Bronchial epithelial cell (primary cell): ENCODE measurements around the gene SPATA31A6. TPM values are rescaled to one million over a fixed set of nuclear protein-coding genes. Genes with fewer than 3 reads are reported as not detected.
"Not testable (repeated sequence)": the region's sequence is repeated elsewhere in the genome, so short reads cannot be mapped to it uniquely, and the experiment has no call there.

Source experiments
- DNase-seq: peaks from one replicate; pipeline ENCODE4 v3.0.0-alpha.2; 2010; ENCODE audit warnings: low read depth
- FAIRE-seq: peaks from 2 replicates; lab custom pipeline; 2011; peaks lifted over from hg19 to GRCh38; lab: Jason Lieb, UNC
- H3K27me3 ChIP-seq: 2 replicates; pipeline ENCODE4 v1.5.1; 2011; ENCODE audit warnings: low read length; ENCODE audit not compliant: control insufficient read depth, insufficient read depth
- H3K36me3 ChIP-seq: 2 replicates; pipeline ENCODE4 v1.5.1; 2011; ENCODE audit warnings: low read length; ENCODE audit not compliant: control insufficient read depth, insufficient read depth
- H3K4me3 ChIP-seq: 2 replicates; pipeline ENCODE4 v1.5.1; 2011; ENCODE audit warnings: mild to moderate bottlenecking, low read depth, low read length, control low read depth
- CTCF ChIP-seq: IDR thresholded peaks from 2 replicates; pipeline ENCODE4 v1.5.1; 2011; ENCODE audit warnings: mild to moderate bottlenecking, moderate library complexity, low read length, control low read depth, inconsistent platforms; ENCODE audit not compliant: insufficient read depth, severe bottlenecking
- total RNA-seq: library from RNA; depleted of rRNA; stranded (reverse); fragments of >200 nt; gene quantifications from 2 replicates; pipeline ENCODE4 v1.2.1, GENCODE V29; 2014

The SPATA31A6 gene
- not detected in 2 replicates for total RNA-seq

- not testable (repeated sequence) for H3K36me3 ChIP-seq, H3K27me3 ChIP-seq, FAIRE-seq, H3K4me3 ChIP-seq, DNase-seq
Measured at GRCh38 chr9:42183359-42183758, at the start of gene SPATA31A6. SPATA31A6 (plus strand) TSS chr9:42183659; CDS start chr9:42183688, 29 bp downstream.

GRCh38 chr9:42160299-42160698, 23.2 kb upstream of the SPATA31A6 start:
- FAIRE-seq = not testable (repeated sequence)

GRCh38 chr9:42219861-42220260, 36.4 kb downstream of the SPATA31A6 start:
- DNase-seq, H3K27me3 ChIP-seq, H3K36me3 ChIP-seq, H3K4me3 ChIP-seq, FAIRE-seq: not testable (repeated sequence)

More at GRCh38 chr9:42160299-42160698, 23.2 kb upstream of the SPATA31A6 start:
- H3K27me3 ChIP-seq, H3K4me3 ChIP-seq, H3K36me3 ChIP-seq: not testable (repeated sequence)
- peak; percentile 4 for DNase-seq
- TF ChIP-seq CTCF = peak; percentile 9

GRCh38 chr9:42223230-42223629, 39.8 kb downstream of the SPATA31A6 start:
- not testable (repeated sequence) for FAIRE-seq, DNase-seq, H3K27me3 ChIP-seq, H3K36me3 ChIP-seq, H3K4me3 ChIP-seq

- H3K27me3 ChIP-seq, FAIRE-seq, H3K4me3 ChIP-seq, DNase-seq, H3K36me3 ChIP-seq: not testable (repeated sequence)
Measured at GRCh38 chr9:42233031-42233430, 49.6 kb downstream of the SPATA31A6 start.

GRCh38 chr9:42234610-42235009, 51.2 kb downstream of the SPATA31A6 start:
- FAIRE-seq, DNase-seq, H3K36me3 ChIP-seq, H3K27me3 ChIP-seq, H3K4me3 ChIP-seq: not testable (repeated sequence)

GRCh38 chr9:42235352-42235991, 52.0 kb downstream of the SPATA31A6 start:
- not testable (repeated sequence) for H3K27me3 ChIP-seq, FAIRE-seq, H3K4me3 ChIP-seq

GRCh38 chr9:42236097-42236496, 52.6 kb downstream of the SPATA31A6 start:
- not testable (repeated sequence) for H3K27me3 ChIP-seq, H3K36me3 ChIP-seq, FAIRE-seq, H3K4me3 ChIP-seq, DNase-seq

More at GRCh38 chr9:42235352-42235991, 52.0 kb downstream of the SPATA31A6 start:
- H3K36me3 ChIP-seq, DNase-seq: not testable (repeated sequence)

- H3K27me3 ChIP-seq, FAIRE-seq, H3K4me3 ChIP-seq, H3K36me3 ChIP-seq, DNase-seq: not testable (repeated sequence)
Measured at GRCh38 chr9:42237381-42237780, 53.9 kb downstream of the SPATA31A6 start.

- FAIRE-seq, H3K27me3 ChIP-seq, H3K36me3 ChIP-seq, DNase-seq, H3K4me3 ChIP-seq: not testable (repeated sequence)
Measured at GRCh38 chr9:42238862-42239261, 55.4 kb downstream of the SPATA31A6 start.

Other genes with a start within 250 kb of the SPATA31A6 start
- gene CNTNAP3B, start 54.2 kb upstream of the SPATA31A6 start, total RNA-seq = 6.4 and 11.1 TPM in 2 replicates